NCI-H2171 treated with DMSO at 0.1 percent for 48 hours (cell line): ENCODE results near the gene BCL11A.

ENCODE experiments used
- DNase-seq: peaks from one replicate; lab custom pipeline; 2025; lab: John Stamatoyannopoulos, UW

The BCL11A gene

GRCh38 chr2:60527762-60528161 is 25.7 kb downstream of the BCL11A start:
- DNase-seq, result no peak

- DNase-seq, result no peak
Observed at GRCh38 chr2:60526623-60527022, 26.8 kb downstream of the BCL11A start.

- DNase-seq, result no peak
Observed at GRCh38 chr2:60525899-60526298, 27.6 kb downstream of the BCL11A start.

- DNase-seq, result no peak
Observed at GRCh38 chr2:60524874-60525273, 28.6 kb downstream of the BCL11A start.

GRCh38 chr2:60523963-60524362 is 29.5 kb downstream of the BCL11A start:
- DNase-seq, result no peak

GRCh38 chr2:60522462-60522861 is 31.0 kb downstream of the BCL11A start:
- DNase-seq, result no peak

- no peak for DNase-seq
Observed at GRCh38 chr2:60521626-60522025, 31.8 kb downstream of the BCL11A start.

GRCh38 chr2:60520917-60521539 is 32.4 kb downstream of the BCL11A start:
- DNase-seq, result no peak

GRCh38 chr2:60520151-60520876 is 33.1 kb downstream of the BCL11A start:
- DNase-seq, result no peak

- no peak for DNase-seq
Observed at GRCh38 chr2:60519231-60519863, 34.1 kb downstream of the BCL11A start.

GRCh38 chr2:60518567-60518966 is 34.9 kb downstream of the BCL11A start:
- no peak for DNase-seq

GRCh38 chr2:60517446-60517845 is 36.0 kb downstream of the BCL11A start:
- no peak for DNase-seq

GRCh38 chr2:60516826-60517225 is 36.6 kb downstream of the BCL11A start:
- no peak for DNase-seq

GRCh38 chr2:60516383-60516811 is 37.1 kb downstream of the BCL11A start:
- DNase-seq, result no peak

GRCh38 chr2:60515721-60516226 is 37.7 kb downstream of the BCL11A start:
- no peak for DNase-seq

- DNase-seq, result no peak
Observed at GRCh38 chr2:60513996-60514395, 39.5 kb downstream of the BCL11A start.

GRCh38 chr2:60513191-60513590 is 40.3 kb downstream of the BCL11A start:
- DNase-seq, result no peak

GRCh38 chr2:60512641-60513040 is 40.8 kb downstream of the BCL11A start:
- no peak for DNase-seq

- no peak for DNase-seq
Observed at GRCh38 chr2:60512062-60512622, 41.3 kb downstream of the BCL11A start.

GRCh38 chr2:60510713-60511112 is 42.7 kb downstream of the BCL11A start:
- DNase-seq, result no peak

- no peak for DNase-seq
Observed at GRCh38 chr2:60509066-60509465, 44.4 kb downstream of the BCL11A start.

GRCh38 chr2:60508339-60508917 is 45.0 kb downstream of the BCL11A start:
- no peak for DNase-seq
